AG04450 (cell line): ENCODE data around the gene PNPLA7. TPM values are rescaled to one million over a fixed set of nuclear protein-coding genes. Genes with fewer than 3 reads are reported as not detected.
"Not testable (repeated sequence)": the region's sequence is repeated elsewhere in the genome, so short reads cannot be mapped to it uniquely, and the experiment has no call there.

Experiments
- CTCF ChIA-PET: fragments of 300-600, 350-600 bp; formaldehyde crosslinking; extraction: SDS; loops from one replicate; lab custom pipeline; 2022; ENCODE audit warnings: antibody characterized with exemption, inconsistent platforms; lab: Charles Lee
- POLR2A ChIA-PET: fragments of 350-600 bp; formaldehyde crosslinking; extraction: SDS; loops from one replicate; lab custom pipeline; 2021; ENCODE audit warnings: antibody characterized with exemption, inconsistent platforms; lab: Yijun Ruan, JAX
- DNase-seq: peaks from one replicate; pipeline ENCODE4 v3.0.0-alpha.2; 2011; ENCODE audit warnings: low read depth, low spot score
- H3K27ac ChIP-seq: one replicate; pipeline ENCODE4 v1.5.1; 2012; ENCODE audit warnings: low read depth, low read length, control low read depth
- H3K27me3 ChIP-seq: one replicate; pipeline ENCODE4 v1.6.0; 2012; ENCODE audit warnings: low read length; ENCODE audit not compliant: control insufficient read depth, insufficient read depth
- H3K4me3 ChIP-seq: 2 replicates; pipeline ENCODE4 v1.5.1; 2011; ENCODE audit warnings: mild to moderate bottlenecking, low read depth, low read length, control low read depth
- H3K9me3 ChIP-seq: 2 replicates; pipeline ENCODE4 v1.5.1; 2012; ENCODE audit warnings: low read length; ENCODE audit not compliant: control insufficient read depth, insufficient read depth
- CTCF ChIP-seq: IDR thresholded peaks from 2 replicates; pipeline ENCODE4 v1.5.1; 2011; ENCODE audit warnings: low read depth, low read length, control low read depth, inconsistent platforms
- polyA minus RNA-seq: library from RNA; depleted of rRNA, polyadenylated mRNA; stranded (reverse); fragments of >200 nt; gene quantifications from 2 replicates; pipeline ENCODE4 v1.2.3, GENCODE V29; 2011; rRNA and poly(A)+ RNA removed
- polyA plus RNA-seq: library from polyadenylated mRNA; depleted of rRNA; stranded (reverse); fragments of >200 nt; gene quantifications from 2 replicates; pipeline ENCODE4 v1.2.3, GENCODE V29; 2011; rRNA removed

Gene PNPLA7
- polyA plus RNA-seq (0.26 and 0.42 TPM in 2 replicates), polyA minus RNA-seq (0.30 and 0.37 TPM in 2 replicates)

- ChIA-PET CTCF (interaction anchor here (1.0 to 1.5 kb wide), 2 partner anchors 15 to 29 kb away, joined by 3 to 5 read pairs; no protein-coding TSS in a partner anchor), POLR2A (interaction anchor here (0.6 to 0.7 kb wide), 2 partner anchors 59 to 289 kb away, joined by 3 read pairs; no protein-coding TSS in a partner anchor)
- Histone ChIP-seq H3K9me3 (peaks cover 6% of the 10 kb centered on the region; the same call in 1 of the 2 replicates), H3K27ac (no peak within 1 kb of the TSS), H3K4me3 (peak within 1 kb of the TSS; percentile 67), H3K27me3 (no peaks in the 10 kb centered on the region)
- TF ChIP-seq CTCF, result no peak
- DNase-seq, result peak; percentile 8
These were observed at the start of gene PNPLA7 for GRCh38 chr9:137550231-137550621. Gene PNPLA7, minus strand, starts transcription at chr9:137550402. Its CDS starts 205 bp downstream, at chr9:137550197.

GRCh38 chr9:137598943-137599342 lies 48.7 kb upstream of the PNPLA7 start:
- ChIA-PET CTCF (no interaction called here), POLR2A (no interaction called here)
- Histone ChIP-seq H3K9me3 (no peaks in the 10 kb centered on the region), H3K4me3 (no peak overlapping the region), H3K27me3 (peaks cover 3% of the 10 kb centered on the region), H3K27ac (no peak overlapping the region)
- no peak for TF ChIP-seq CTCF
- DNase-seq, result no peak

- H3K4me3 ChIP-seq, H3K27me3 ChIP-seq, POLR2A ChIA-PET, H3K9me3 ChIP-seq, H3K27ac ChIP-seq, DNase-seq: not testable (repeated sequence)
- CTCF ChIA-PET, result interaction anchor here (1.0 kb wide), 1 partner anchor 17 kb away, joined by 3 read pairs; no protein-coding TSS in a partner anchor
These were observed 46.4 kb upstream of the PNPLA7 start for GRCh38 chr9:137596577-137596976.

GRCh38 chr9:137593176-137593575 lies 43.0 kb upstream of the PNPLA7 start:
- no peak for TF ChIP-seq CTCF
- Histone ChIP-seq H3K4me3 (no peak overlapping the region), H3K27me3 (no peaks in the 10 kb centered on the region), H3K27ac (no peak overlapping the region), H3K9me3 (no peaks in the 10 kb centered on the region)
- ChIA-PET CTCF (no interaction called here), POLR2A (no interaction called here)
- no peak for DNase-seq

- H3K27ac ChIP-seq, result no peak overlapping the region
- no peak for TF ChIP-seq CTCF
- no peaks in the 10 kb centered on the region for H3K9me3 ChIP-seq
- H3K27me3 ChIP-seq, result no peaks in the 10 kb centered on the region
- no peak for DNase-seq
- POLR2A ChIA-PET, result no interaction called here
- CTCF ChIA-PET, result no interaction called here
- H3K4me3 ChIP-seq, result no peak overlapping the region
These were observed 42.6 kb upstream of the PNPLA7 start for GRCh38 chr9:137592767-137593166.
